Activated T-helper 1 cell treated with Interleukin-2 at 50 U/mL for 16 hours (primary cell): ENCODE measurements around the gene LRRC34.

Experiments
- DNase-seq: peaks from one replicate; pipeline ENCODE4 v3.0.0-alpha.2; 2020; ENCODE audit warnings: low read depth

Gene LRRC34

GRCh38 chr3:169764882-169765612 is 47.7 kb downstream of the LRRC34 start, which contains the start of gene TERC:
Gene TERC (minus strand): TSS chr3:169765060.
- peak; percentile 88 for DNase-seq

- peak; percentile 47 for DNase-seq
Measured at GRCh38 chr3:169764312-169764881, 48.3 kb downstream of the LRRC34 start.

DNA sequence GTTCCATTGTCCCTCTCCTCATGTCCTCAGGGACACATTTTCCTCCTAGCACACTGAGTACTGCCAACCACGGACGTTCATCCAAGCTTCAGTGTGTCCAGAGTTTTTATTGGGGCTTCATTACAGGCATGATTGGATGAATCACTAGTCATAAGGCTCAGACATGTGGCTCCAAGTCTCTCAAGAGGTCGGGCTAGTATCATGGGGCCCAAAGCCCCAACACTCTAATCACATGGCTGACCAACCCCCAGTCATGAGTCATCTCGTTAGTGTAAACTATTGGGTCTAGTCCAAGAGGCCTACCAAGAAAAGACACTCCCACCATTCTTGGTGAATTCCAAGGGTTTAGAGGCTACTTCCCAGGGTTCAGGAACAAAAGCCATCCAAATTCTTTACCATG is 52.2 kb downstream of the LRRC34 start:
- DNase-seq = no peak

DNA sequence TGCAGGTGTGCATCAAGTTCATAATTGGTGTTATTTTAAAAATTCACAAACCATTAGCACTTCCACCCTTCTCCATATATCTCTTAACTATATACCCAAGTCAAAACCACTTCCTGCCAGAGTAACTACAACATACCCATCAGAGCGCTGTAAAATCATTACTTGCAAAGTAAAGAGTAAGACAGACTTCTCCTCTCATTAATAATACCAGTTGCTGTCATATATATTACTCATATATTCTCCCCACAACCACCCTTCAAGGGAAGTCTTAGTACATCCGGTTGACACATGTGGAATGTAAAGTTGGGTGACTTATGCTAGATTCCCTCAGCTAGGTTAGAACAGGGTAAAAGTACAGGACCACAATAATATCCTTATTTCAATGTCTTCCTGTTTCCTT is 53.4 kb downstream of the LRRC34 start:
- no peak for DNase-seq

DNA sequence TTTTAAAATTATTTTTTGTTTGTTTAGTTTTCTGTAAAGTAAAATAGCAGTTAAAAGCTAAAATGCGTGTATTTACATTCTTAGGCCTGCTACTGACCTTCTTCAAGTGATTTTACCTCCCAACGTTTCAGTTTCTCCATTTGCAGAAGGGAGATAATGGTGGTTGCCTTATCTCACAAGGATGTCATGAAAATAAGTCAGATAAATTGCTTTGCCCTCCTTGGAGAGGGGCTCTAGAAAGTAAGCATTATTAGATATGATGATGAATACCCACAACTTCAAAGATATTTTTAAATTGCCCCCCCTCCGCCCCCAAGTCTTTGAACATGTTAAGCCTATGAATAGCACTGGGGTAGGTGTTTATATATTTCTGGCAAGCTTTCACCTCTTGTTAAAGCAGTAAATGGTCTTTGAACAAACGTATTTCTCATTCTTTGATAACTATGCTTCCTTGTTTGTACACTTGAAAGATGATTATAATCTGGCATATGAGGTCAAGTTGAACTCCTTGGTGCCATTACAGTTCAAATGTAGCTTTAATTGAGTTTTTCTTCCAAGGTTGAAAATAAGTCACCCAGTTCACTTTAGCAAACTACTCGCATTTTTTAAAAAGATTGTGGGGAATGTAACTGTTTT is 54.2 kb downstream of the LRRC34 start:
- DNase-seq = no peak

- DNase-seq = no peak
Measured at GRCh38 chr3:169755488-169755887, 57.2 kb downstream of the LRRC34 start.

GRCh38 chr3:169754711-169755110 is 58.0 kb downstream of the LRRC34 start:
- DNase-seq = no peak

DNA sequence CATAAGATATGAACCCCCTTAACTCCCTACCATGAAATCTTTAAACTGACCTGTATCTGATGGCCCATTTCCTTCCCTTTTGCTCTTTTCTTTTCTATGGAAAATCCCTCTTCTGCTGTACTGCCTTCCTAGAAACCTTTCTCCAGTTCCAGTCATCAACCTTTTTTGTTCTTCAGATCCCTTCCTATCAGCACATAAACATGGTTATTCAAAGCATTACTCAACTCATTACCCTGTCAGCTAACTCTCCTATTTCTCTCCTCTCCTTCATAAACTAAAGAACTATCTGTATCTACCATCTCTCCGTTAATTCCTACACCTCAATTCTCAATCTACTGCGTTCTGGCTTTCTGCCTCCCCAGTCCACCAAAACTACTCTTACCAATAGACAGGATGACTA is 60.8 kb downstream of the LRRC34 start:
- no peak for DNase-seq

GRCh38 chr3:169750665-169751064 is 62.0 kb downstream of the LRRC34 start:
- no peak for DNase-seq

DNA sequence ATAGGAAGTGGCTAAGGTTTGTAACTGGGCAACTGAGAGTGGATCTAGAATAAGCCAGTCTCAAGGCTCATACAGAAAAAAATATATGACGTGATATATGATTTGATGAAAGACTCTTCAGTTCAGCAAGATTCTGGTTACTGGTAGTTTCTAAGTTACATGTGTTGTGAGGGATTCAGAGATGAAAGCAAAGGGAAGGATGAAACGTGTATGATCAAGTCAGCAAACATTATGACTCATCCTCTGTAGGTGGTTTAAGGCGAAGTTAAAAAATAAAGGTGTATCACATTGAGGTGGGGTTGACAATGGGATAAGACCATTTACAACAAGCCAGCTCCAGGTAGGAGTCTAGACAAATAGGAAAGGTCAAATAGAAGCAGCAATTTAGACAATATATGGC is 64.0 kb downstream of the LRRC34 start:
- DNase-seq = no peak

GRCh38 chr3:169746924-169747323 is 65.8 kb downstream of the LRRC34 start:
- no peak for DNase-seq

DNA sequence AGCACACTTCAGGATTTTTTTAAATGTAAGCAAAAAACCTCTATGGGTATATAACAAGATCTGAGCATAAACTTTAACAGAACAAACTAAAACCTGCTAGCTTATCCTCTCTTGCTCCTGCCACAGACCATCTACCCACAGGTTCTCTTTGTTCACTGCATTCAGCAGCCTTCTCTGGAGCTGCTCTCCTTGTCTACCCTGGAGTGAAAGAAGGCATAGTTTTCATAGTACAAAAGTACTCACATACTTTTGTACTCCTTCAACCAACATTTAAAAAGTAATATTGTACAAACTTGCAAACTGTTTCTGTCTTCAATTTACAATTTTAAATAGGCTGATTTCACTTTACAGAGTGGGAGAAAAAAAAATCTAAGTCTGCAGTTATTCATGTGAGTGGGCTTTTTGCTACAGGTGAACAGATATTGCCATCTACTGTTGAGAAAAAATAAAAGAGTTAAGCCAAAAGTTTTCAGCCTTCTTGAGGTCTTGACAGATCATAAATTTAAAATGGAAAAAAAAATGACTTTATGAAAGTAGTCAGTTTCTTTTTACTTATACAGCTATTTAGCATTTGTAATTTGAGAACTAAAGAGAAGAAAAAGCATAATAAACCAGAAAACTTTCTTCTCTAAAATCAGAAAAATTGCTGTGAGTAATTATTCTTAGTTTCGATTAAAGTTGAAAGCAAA is 68.2 kb downstream of the LRRC34 start:
- DNase-seq = no peak
